GM12864 (cell line): ENCODE results near the gene MROH7.

ENCODE experiments used
- DNase-seq: peaks from one replicate; pipeline ENCODE4 v3.0.0-alpha.2; 2011; ENCODE audit warnings: low read depth
- H3K4me3 ChIP-seq: 2 replicates; pipeline ENCODE4 v1.5.1; 2011; ENCODE audit warnings: mild to moderate bottlenecking, low read depth, low read length, control low read depth
- TF ChIP-seq, protein P1 (sequence below): IDR thresholded peaks from 2 replicates; pipeline ENCODE4 v1.5.1; 2011; ENCODE audit warnings: low read depth, mild to moderate bottlenecking, moderate library complexity, low read length, control low read depth, inconsistent platforms; ENCODE audit errors: missing control alignments

Gene MROH7

DNA sequence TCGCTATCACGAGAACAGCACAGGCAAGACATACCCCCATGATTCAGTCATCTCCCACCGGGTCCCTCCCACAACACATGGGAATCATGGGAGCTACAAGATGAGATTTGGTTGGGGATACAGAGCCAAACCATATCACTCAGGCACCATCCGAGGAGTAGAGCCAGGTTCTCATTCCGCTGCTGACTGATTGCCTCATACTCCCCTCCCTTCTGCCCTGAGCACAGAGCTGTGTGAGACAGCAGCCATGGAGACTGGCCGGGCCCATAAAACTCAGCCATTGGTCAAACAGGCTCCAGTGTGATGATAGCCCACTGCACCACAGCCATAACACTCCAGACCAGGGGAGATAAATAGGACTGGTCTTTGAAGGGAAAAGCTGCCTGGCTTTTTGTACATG is 96.7 kb downstream of the MROH7 start:
- DNase-seq, result no peak
- TF ChIP-seq, protein P1, sequence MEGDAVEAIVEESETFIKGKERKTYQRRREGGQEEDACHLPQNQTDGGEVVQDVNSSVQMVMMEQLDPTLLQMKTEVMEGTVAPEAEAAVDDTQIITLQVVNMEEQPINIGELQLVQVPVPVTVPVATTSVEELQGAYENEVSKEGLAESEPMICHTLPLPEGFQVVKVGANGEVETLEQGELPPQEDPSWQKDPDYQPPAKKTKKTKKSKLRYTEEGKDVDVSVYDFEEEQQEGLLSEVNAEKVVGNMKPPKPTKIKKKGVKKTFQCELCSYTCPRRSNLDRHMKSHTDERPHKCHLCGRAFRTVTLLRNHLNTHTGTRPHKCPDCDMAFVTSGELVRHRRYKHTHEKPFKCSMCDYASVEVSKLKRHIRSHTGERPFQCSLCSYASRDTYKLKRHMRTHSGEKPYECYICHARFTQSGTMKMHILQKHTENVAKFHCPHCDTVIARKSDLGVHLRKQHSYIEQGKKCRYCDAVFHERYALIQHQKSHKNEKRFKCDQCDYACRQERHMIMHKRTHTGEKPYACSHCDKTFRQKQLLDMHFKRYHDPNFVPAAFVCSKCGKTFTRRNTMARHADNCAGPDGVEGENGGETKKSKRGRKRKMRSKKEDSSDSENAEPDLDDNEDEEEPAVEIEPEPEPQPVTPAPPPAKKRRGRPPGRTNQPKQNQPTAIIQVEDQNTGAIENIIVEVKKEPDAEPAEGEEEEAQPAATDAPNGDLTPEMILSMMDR, result no peak
- no peak overlapping the region for H3K4me3 ChIP-seq

DNA sequence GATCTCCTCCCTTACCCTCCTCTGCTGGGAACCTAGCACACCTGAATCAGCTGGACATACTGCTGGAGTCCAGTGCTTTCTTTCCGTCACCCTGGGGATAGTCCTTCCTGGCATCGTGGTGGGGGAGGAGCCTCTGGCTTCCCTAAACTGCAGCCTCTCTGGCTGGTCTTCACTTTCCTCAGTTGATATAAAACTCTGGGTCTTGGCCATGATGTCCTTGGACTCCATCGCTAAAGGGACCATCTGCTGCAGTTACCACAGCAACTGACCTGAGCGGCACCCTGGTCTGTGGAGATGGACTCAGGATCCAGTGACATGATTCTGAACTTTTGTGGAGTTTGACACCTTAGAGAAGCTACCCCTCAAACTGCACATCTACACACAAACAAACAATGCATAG is 99.9 kb downstream of the MROH7 start:
- no peak overlapping the region for H3K4me3 ChIP-seq
- no peak for DNase-seq
- TF ChIP-seq, protein P1, result no peak

DNA sequence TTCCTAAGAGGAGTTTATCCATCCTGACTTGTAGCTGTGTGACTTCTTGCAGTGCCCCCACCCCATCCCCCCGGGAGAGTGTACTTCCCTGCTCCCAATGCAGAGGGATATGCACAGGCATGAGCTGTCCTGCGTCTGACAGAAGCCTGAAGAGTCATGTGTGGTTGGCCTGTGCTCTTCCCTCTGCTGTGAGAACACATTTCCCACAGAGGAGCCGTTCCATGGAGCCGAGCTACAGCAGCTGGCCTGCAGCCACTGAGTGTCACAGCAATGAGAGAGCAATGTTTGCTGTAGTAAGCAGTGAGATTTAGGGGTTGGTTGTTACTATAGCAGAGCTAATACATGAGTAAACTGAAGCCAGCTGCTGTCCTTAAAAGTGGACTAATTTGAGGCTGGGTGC is 100.7 kb downstream of the MROH7 start:
- DNase-seq, result no peak
- H3K4me3 ChIP-seq, result no peak overlapping the region
- TF ChIP-seq, protein P1, result no peak

DNA sequence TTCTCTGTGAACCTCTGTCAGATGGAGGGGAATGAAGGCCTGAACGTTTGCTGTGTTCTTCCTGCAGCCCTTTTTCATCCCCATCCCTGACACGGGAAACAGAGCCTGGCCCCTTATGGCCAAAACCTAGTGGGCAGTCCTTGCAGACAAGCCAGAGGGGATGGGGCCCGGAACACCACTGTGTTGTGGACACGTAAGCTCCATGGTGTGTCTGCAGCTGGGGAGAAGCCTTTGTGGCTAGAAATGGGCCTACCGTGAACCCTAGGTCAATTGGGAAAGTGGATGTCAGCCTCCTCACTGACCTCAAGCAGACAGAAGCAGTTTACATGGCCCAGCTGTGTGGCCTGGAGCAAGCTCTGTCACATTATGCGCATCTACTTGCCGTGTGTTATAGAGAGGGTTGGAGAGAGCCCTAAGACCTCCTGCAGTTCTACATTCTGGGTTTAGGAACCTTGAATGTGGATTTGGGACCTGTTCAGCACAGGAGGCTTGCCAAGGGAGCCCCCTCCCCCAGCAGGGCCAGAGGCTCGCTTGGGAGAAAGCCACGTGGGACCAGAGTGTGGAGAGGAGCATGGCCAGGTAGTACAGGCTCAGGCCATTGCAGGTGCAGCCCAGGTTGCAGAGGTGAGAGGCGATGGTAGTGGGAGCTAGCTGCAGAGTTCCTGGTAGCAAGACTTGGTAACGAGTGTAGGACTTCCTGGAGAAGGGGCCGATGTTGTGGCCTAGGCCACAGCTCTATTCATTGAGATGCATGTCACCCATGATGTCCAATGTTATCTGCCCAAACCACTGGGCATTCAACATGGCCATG is 102.0 kb downstream of the MROH7 start:
- TF ChIP-seq, protein P1, result no peak
- DNase-seq, result no peak
- no peak overlapping the region for H3K4me3 ChIP-seq

DNA sequence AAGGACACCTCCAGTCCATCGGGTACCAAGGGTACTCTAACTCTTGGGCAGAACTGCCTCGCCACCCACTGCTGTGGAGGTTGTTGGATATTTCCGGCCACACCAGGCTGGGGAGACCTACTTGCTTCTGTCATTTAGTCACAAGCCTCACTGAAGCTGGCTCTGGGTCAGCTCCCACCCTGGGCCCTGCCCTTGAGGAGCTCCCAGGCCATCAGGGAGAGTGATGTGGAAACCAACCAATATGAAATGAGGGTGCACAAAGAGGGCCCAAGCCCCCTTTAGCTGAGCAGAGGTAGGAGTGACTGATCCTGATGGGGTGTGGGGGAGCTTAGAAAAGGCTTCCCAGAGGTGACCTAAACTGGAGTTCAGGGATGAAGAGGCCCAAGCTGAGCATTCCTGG is 103.1 kb downstream of the MROH7 start:
- no peak for DNase-seq
- no peak overlapping the region for H3K4me3 ChIP-seq
- TF ChIP-seq, protein P1, result no peak

DNA sequence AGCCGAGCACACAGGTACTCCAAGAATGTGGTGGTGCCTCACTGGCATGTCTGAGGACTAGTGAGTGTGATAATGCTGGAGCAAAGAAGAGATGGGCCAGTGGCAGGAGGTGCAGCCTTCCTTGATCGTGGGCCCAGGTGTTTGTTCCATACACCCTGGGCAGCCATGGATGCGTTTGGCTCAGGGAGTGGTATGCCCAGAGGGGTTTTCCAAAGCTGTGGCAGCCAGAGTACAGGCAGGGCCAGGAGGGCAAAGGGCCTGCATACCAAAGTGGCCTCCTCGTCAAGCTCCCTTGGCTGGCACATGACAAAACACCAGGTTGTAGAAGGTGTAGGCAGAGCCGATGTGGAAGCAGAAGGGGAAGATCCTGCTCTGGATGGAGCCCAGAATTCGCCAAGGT is 103.7 kb downstream of the MROH7 start:
- no peak overlapping the region for H3K4me3 ChIP-seq
- no peak for DNase-seq
- TF ChIP-seq, protein P1, result no peak

DNA sequence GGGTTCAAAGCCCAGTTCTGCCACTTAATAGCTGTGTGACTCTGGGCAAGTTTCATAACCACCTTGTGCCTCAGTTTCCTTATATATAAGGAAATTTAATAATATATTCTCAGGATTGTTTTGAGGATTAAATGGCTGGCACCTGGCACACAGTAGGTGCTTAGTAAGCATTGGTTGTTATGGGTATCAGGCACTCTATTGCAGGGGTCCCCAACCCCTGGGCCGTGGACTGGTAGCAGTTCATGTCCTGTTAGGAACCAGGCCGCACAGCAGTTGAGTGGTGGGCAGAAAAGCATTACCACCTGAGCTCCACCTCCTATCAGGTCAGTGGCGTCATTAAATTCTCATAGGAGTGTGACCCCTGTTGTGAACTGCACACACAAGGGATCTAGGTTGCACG is 104.3 kb downstream of the MROH7 start:
- H3K4me3 ChIP-seq, result no peak overlapping the region
- TF ChIP-seq, protein P1, result no peak
- DNase-seq, result no peak
